ENCODE data around the gene SLC25A30.
"Not testable (repeated sequence)": the region's sequence is repeated elsewhere in the genome, so short reads cannot be mapped to it uniquely, and the experiment has no call there.

SLC25A30 gene

DNA sequence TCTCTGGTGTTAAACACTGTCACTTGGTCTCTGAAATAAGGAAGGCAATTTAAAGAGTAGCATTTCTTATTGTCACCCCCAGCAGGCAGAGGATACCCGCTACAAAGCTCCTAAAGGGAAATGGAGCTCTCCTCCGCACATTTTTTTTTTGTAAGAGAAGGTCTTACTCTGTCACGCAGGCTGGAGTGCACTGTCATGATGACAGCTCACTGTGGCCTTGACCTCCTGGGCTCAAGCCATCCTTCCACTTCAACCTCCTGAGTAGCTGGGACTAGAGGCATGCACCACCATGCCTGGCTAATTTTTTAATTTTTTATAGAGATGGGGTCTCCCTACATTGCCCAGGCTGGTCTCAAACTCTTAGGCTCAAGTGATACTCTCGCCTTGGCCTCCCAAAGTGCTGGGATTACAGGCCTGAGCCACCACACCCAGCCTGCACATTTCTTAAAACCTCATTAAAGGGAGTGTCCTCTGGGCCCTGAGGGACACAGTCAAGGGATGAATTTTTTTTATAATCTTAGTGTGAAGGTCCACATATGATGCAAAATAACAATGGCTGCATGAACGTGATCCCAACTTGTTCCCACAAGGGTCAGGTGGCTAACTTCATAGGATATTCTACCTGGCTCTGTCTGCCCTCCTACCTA lies 32.1 kb downstream of the SLC25A30 start:
- Histone ChIP-seq H3K4me3 (ENCODE audit: low read depth, low read length) (no peak overlapping the region), H3K27me3 (ENCODE audit: control insufficient read depth, insufficient read depth, low read length) (no peaks in the 10 kb centered on the region), H3K4me1 (ENCODE audit: control insufficient read depth, insufficient read depth, low read length) (no peaks in the 10 kb centered on the region), H3K9ac (ENCODE audit: low read depth, low read length) (no peak overlapping the region), H3K36me3 (ENCODE audit: control insufficient read depth, insufficient read depth, low read length) (no peaks in the 10 kb centered on the region), H3K9me3 (ENCODE audit: control insufficient read depth, insufficient read depth, low read length) (no peaks in the 10 kb centered on the region)

DNA sequence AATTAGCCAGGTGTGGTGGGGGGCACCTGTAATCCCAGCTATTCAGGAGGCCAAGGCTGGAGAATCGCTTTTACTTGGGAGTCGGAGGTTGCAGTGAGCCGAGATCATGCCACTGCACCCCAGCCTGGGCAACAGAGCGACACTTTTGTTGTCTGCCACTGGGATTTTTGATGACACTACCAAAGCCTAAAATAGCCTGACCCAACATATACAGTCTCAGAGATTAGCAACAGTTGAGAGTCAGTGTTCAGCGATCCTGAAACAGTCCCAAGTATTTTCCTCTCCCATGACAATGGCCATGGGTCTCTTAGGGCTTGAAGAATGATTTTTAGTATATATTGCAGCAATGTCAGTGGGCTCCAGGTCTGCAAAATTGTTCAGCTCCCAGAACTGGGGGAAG lies 32.9 kb downstream of the SLC25A30 start:
- H3K9ac ChIP-seq (ENCODE audit: low read depth, low read length): no peak overlapping the region
- H3K27me3 ChIP-seq (ENCODE audit: control insufficient read depth, insufficient read depth, low read length): no peaks in the 10 kb centered on the region

DNA sequence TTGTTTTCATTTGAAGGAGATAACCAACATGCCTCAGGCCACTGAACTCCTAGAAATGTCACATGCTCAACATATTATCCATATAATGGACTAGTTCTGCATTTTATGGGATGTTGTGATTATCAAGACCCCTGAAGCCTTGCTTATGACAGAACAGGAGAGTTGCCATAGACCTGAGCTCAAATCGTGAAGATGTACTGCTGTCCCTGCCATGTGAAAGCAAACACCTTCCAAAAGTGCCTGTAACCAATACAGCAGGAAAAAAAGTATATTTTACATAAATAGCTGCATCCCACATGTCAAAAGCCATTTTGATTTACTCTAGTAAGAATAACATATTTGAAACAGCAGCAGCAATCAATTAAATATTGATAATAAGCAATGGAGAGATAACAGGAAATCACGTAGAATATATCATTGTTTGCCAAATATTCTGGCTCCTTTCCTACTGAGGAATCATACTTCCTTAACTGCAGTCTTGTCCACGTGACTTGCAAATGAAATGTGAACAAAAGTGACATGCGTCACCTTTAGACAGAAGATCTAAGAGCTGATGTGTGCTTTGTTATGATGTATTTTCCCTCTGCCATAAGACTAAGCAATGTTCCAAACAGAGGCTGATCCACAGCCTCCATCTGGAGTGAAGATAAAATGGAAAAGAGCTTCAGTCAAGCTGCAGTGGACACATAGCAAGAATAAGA lies 33.5 kb downstream of the SLC25A30 start:
- Histone ChIP-seq H3K4me3 (ENCODE audit: low read depth, low read length) (no peak overlapping the region), H3K4me1 (ENCODE audit: control insufficient read depth, insufficient read depth, low read length) (no peaks in the 10 kb centered on the region), H3K9me3 (ENCODE audit: control insufficient read depth, insufficient read depth, low read length) (no peaks in the 10 kb centered on the region), H3K27me3 (ENCODE audit: control insufficient read depth, insufficient read depth, low read length) (no peaks in the 10 kb centered on the region), H3K36me3 (ENCODE audit: control insufficient read depth, insufficient read depth, low read length) (no peaks in the 10 kb centered on the region), H3K9ac (ENCODE audit: low read depth, low read length) (no peak overlapping the region)

More for the DNA sequence above, 32.9 kb downstream of the SLC25A30 start:
- no peak overlapping the region for H3K4me3 ChIP-seq (ENCODE audit: low read depth, low read length)
- H3K36me3 ChIP-seq (ENCODE audit: control insufficient read depth, insufficient read depth, low read length): no peaks in the 10 kb centered on the region
- no peaks in the 10 kb centered on the region for H3K4me1 ChIP-seq (ENCODE audit: control insufficient read depth, insufficient read depth, low read length)
- H3K9me3 ChIP-seq (ENCODE audit: control insufficient read depth, insufficient read depth, low read length): no peaks in the 10 kb centered on the region

DNA sequence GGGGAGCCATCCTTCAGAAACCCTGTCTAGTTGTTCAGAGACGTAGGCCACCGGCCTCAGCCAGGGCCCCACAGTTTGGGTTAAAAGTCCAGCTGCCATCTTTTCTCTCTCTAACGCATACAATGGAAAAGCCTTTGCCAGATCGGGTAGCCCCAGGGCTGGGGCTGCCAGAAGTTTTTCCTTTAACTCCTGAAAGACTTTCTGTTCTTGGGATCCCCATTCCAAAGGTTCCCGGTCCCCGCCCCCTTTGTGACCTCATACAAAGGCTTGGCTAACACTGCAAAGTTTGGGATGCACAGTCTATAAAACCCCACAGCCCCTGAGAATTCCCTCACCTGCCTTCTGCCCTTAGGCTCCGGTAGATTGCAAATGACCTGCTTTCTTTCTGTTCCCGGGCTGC lies 35.4 kb downstream of the SLC25A30 start:
- H3K4me3 ChIP-seq (ENCODE audit: low read depth, low read length); H3K27me3 ChIP-seq (ENCODE audit: control insufficient read depth, insufficient read depth, low read length); H3K9ac ChIP-seq (ENCODE audit: low read depth, low read length); H3K36me3 ChIP-seq (ENCODE audit: control insufficient read depth, insufficient read depth, low read length); H3K4me1 ChIP-seq (ENCODE audit: control insufficient read depth, insufficient read depth, low read length); H3K9me3 ChIP-seq (ENCODE audit: control insufficient read depth, insufficient read depth, low read length): not testable (repeated sequence)

DNA sequence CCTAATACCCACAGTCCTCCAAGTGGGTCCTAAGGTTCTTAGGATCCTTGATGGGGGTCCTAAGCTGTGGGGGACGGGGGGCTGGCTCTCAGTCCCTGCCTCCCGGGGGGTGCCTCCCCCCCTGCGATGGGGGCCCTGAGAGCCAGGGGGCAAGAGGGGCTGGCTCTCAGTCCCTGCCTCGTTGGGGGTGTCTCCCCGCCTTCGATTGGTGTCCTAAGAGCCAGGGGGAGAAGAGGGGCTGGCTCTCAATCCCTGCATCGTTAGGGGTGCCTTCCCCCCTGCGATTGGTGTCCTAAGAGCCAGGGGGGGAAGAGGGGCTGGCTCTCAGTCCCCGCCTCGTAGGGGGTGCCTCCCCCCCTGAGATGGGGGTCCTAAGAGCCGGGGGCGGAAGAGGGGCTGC lies 37.0 kb downstream of the SLC25A30 start:
- Histone ChIP-seq H3K9me3 (ENCODE audit: control insufficient read depth, insufficient read depth, low read length) (no peaks in the 10 kb centered on the region), H3K4me3 (ENCODE audit: low read depth, low read length) (no peak overlapping the region), H3K9ac (ENCODE audit: low read depth, low read length) (no peak overlapping the region), H3K27me3 (ENCODE audit: control insufficient read depth, insufficient read depth, low read length) (no peaks in the 10 kb centered on the region), H3K4me1 (ENCODE audit: control insufficient read depth, insufficient read depth, low read length) (no peaks in the 10 kb centered on the region), H3K36me3 (ENCODE audit: control insufficient read depth, insufficient read depth, low read length) (no peaks in the 10 kb centered on the region)

DNA sequence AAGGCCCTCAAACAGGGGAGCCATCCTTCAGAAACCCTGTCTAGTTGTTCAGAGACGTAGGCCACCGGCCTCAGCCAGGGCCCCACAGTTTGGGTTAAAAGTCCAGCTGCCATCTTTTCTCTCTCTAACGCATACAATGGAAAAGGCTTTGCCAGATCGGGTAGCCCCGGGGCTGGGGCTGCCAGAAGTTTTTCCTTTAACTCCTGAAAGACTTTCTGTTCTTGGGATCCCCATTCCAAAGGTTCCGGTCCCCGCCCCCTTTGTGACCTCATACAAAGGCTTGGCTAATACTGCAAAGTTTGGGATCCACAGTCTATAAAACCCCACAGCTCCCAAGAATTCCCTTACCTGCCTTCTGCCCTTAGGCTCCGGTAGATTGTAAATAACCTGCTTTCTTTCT lies 37.5 kb downstream of the SLC25A30 start:
- not testable (repeated sequence) for H3K9me3 ChIP-seq (ENCODE audit: control insufficient read depth, insufficient read depth, low read length); H3K36me3 ChIP-seq (ENCODE audit: control insufficient read depth, insufficient read depth, low read length); H3K27me3 ChIP-seq (ENCODE audit: control insufficient read depth, insufficient read depth, low read length); H3K9ac ChIP-seq (ENCODE audit: low read depth, low read length); H3K4me1 ChIP-seq (ENCODE audit: control insufficient read depth, insufficient read depth, low read length); H3K4me3 ChIP-seq (ENCODE audit: low read depth, low read length)

DNA sequence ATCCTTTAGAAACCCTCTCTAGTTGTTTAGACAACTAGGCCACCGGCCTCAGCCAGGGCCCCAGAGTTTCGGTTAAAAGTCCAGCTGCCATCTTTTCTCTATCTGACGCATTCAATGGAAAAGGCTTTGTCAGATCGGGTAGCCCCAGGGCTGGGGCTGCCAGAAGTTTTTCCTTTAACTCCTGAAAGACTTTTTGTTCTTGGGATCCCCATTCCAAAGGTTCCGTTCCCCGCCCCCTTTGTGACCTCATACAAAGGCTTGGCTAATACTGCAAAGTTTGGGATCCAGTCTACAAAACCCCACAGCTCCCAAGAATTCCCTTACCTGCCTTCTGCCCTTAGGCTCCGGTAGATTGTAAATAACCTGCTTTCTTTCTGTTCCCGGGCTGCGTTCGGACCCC lies 38.7 kb downstream of the SLC25A30 start:
- not testable (repeated sequence) for H3K36me3 ChIP-seq (ENCODE audit: control insufficient read depth, insufficient read depth, low read length); H3K4me3 ChIP-seq (ENCODE audit: low read depth, low read length); H3K9ac ChIP-seq (ENCODE audit: low read depth, low read length); H3K4me1 ChIP-seq (ENCODE audit: control insufficient read depth, insufficient read depth, low read length); H3K9me3 ChIP-seq (ENCODE audit: control insufficient read depth, insufficient read depth, low read length); H3K27me3 ChIP-seq (ENCODE audit: control insufficient read depth, insufficient read depth, low read length)

DNA sequence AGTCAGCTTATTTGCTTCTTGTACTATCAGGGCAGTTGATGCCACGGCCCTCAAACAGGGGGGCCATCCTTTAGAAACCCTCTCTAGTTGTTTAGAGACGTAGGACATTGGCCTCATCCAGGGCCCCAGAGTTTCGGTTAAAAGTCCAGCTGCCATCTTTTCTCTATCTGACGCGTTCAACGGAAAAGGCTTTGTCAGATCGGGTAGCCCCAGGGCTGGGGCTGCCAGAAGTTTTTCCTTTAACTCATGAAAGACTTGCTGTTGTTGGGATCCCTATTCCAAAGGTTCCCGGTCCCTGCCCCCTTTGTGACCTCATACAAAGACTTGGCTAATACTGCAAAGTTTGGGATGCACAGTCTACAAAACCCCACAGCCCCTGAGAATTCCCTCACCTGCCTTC lies 39.4 kb downstream of the SLC25A30 start:
- H3K9ac ChIP-seq (ENCODE audit: low read depth, low read length); H3K36me3 ChIP-seq (ENCODE audit: control insufficient read depth, insufficient read depth, low read length); H3K4me3 ChIP-seq (ENCODE audit: low read depth, low read length); H3K4me1 ChIP-seq (ENCODE audit: control insufficient read depth, insufficient read depth, low read length); H3K9me3 ChIP-seq (ENCODE audit: control insufficient read depth, insufficient read depth, low read length); H3K27me3 ChIP-seq (ENCODE audit: control insufficient read depth, insufficient read depth, low read length): not testable (repeated sequence)

DNA sequence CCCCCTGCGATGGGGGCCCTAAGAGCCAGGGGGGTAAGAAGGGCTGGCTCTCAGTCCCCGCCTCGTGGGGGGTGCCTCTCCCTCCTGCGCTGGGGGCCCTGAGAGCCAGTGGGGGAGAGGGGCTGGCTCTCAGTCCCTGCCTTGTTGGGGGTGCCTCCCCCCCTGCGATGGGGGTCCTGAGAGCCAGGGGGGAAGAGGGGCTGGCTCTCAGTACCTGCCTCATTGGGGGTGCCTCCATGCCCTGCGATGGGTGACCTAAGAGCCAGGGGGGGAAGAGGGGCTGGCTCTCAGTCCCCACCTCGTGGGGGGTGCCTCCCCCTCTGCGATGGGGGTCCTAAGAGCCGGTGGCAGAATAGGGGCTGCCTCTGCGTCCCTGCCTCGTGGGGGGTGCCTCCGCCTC lies 40.9 kb downstream of the SLC25A30 start:
- H3K4me1 ChIP-seq (ENCODE audit: control insufficient read depth, insufficient read depth, low read length): not testable (repeated sequence)

DNA sequence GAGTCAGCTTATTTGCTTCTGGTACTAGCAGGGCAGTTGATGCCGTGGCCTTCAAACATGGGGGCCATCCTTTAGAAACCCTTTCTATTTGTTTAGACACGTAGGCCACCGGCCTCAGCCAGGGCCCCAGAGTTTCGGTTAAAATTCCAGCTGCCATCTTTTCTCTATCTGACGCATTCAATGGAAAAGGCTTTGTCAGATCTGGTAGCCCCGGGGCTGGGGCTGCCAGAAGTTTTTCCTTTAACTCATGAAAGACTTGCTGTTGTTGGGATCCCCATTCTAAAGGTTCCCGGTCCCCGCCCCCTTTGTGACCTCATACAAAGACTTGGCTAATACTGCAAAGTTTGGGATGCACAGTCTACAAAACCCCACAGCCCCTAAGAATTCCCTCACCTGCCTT lies 41.5 kb downstream of the SLC25A30 start:
- not testable (repeated sequence) for H3K9me3 ChIP-seq (ENCODE audit: control insufficient read depth, insufficient read depth, low read length); H3K36me3 ChIP-seq (ENCODE audit: control insufficient read depth, insufficient read depth, low read length); H3K27me3 ChIP-seq (ENCODE audit: control insufficient read depth, insufficient read depth, low read length); H3K9ac ChIP-seq (ENCODE audit: low read depth, low read length); H3K4me3 ChIP-seq (ENCODE audit: low read depth, low read length); H3K4me1 ChIP-seq (ENCODE audit: control insufficient read depth, insufficient read depth, low read length)

More for the DNA sequence above, 40.9 kb downstream of the SLC25A30 start:
- H3K27me3 ChIP-seq (ENCODE audit: control insufficient read depth, insufficient read depth, low read length); H3K36me3 ChIP-seq (ENCODE audit: control insufficient read depth, insufficient read depth, low read length); H3K9me3 ChIP-seq (ENCODE audit: control insufficient read depth, insufficient read depth, low read length); H3K9ac ChIP-seq (ENCODE audit: low read depth, low read length); H3K4me3 ChIP-seq (ENCODE audit: low read depth, low read length): not testable (repeated sequence)

DNA sequence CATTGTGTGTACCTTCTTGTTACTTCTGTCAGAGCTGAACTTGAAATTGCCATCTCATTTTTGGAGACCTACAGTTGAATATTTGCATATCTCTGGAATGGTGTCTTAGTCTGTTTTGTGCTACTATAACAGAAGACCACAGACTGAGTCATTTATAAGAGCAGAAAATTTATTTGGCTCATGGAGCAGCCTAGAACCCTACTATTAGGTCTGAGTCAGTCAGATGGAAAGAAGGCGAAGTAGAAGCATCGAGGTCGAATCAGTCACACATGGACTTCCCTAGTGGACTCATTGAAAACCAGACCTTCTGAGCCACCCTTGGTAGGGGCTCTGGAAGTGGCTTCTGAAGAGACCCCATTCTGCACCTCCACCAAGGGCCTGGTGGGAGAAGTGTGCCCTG lies 43.3 kb downstream of the SLC25A30 start:
- Histone ChIP-seq H3K4me3 (ENCODE audit: low read depth, low read length) (no peak overlapping the region), H3K9ac (ENCODE audit: low read depth, low read length) (no peak overlapping the region), H3K9me3 (ENCODE audit: control insufficient read depth, insufficient read depth, low read length) (no peaks in the 10 kb centered on the region), H3K4me1 (ENCODE audit: control insufficient read depth, insufficient read depth, low read length) (no peaks in the 10 kb centered on the region), H3K27me3 (ENCODE audit: control insufficient read depth, insufficient read depth, low read length) (no peaks in the 10 kb centered on the region), H3K36me3 (ENCODE audit: control insufficient read depth, insufficient read depth, low read length) (no peaks in the 10 kb centered on the region)

DNA sequence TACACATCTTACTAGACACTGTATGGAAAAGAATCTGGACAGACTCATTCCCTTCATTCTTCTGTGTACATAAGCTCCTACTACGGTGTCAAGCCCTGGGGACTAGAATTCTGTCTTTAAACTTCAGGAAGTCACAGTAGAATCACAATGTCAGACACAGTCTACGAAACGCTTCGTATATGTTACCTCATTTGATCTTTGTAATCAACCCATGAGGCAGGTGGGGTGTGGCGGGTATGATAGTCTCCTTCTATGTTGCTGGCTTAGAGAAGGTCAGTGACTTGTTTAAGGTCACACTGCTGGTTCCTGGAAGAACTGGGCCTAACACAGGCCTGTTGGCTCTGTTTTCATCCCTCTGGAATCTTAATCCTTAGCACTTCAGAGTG lies 45.0 kb downstream of the SLC25A30 start:
- Histone ChIP-seq H3K27me3 (ENCODE audit: control insufficient read depth, insufficient read depth, low read length) (no peaks in the 10 kb centered on the region), H3K36me3 (ENCODE audit: control insufficient read depth, insufficient read depth, low read length) (no peaks in the 10 kb centered on the region), H3K4me1 (ENCODE audit: control insufficient read depth, insufficient read depth, low read length) (no peaks in the 10 kb centered on the region), H3K9me3 (ENCODE audit: control insufficient read depth, insufficient read depth, low read length) (no peaks in the 10 kb centered on the region), H3K4me3 (ENCODE audit: low read depth, low read length) (no peak overlapping the region), H3K9ac (ENCODE audit: low read depth, low read length) (no peak overlapping the region)

Measured in iPS-15b (cell line).